Measurements from ENCODE around the gene SLC46A2. TPM values are rescaled to one million over a fixed set of nuclear protein-coding genes. Genes with fewer than 3 reads are reported as not detected.
A peak's percentile ranks its signal among the peaks of the same experiment; 100 is the strongest.

The SLC46A2 gene
- total RNA-seq, 3 donors from 2014 or later (not counting 1 experiment from before 2014, with no cell fraction given) = 0.18 to 0.64 (median 0.23) TPM

DNA sequence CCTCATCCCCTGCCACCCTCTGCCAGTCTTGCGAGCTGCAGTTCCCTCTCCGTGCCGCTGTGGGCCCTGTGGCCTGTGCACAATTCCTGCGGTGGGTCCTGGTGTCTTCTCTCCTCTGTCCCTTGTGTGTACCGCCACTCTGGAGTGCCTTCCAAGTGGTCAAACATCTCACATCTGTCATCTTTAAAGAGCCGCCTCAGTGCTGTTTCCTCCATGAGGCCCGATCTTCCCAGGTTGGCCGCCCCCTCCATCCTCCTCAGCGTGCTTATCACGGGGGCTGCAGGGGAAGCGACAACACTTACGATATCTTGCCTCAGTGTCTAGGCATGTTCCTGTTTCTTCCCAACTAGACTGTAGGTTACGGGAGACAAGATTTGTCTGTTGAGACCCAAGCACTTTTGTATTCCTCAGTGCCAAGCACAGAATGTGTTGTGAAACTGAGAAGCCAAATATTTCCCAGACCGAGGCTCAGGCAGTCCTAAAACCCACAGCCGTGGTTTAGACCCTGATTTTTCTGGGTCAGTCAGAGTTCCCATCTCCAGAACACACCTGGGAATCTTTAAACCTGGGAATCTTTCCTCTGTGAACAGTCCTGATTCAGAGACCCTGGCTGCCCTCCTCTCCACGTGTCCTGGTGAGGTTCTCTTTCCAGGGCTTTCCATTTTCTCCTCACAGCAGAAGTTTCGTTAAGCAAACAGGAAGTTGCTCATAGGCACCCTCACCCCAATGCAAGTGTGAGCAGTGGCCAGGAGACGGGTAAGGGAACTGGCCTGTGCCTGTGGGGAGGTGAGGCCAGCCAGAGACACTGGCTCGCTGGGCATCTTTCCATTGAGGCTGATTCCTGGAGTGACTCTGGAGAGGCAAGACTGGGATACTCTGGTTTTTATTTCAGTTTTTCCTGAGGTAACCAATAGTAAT, 28.8 kb downstream of the SLC46A2 start:
- H3K4me1 Mint-ChIP-seq = peaks cover 26 to 31% of the 10 kb centered on the region in 2 donors
- TF ChIP-seq, protein P1, sequence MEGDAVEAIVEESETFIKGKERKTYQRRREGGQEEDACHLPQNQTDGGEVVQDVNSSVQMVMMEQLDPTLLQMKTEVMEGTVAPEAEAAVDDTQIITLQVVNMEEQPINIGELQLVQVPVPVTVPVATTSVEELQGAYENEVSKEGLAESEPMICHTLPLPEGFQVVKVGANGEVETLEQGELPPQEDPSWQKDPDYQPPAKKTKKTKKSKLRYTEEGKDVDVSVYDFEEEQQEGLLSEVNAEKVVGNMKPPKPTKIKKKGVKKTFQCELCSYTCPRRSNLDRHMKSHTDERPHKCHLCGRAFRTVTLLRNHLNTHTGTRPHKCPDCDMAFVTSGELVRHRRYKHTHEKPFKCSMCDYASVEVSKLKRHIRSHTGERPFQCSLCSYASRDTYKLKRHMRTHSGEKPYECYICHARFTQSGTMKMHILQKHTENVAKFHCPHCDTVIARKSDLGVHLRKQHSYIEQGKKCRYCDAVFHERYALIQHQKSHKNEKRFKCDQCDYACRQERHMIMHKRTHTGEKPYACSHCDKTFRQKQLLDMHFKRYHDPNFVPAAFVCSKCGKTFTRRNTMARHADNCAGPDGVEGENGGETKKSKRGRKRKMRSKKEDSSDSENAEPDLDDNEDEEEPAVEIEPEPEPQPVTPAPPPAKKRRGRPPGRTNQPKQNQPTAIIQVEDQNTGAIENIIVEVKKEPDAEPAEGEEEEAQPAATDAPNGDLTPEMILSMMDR (IDR thresholded peaks at IDR 0.05) = no peak
- ATAC-seq (peak in 2 of 3 donors; percentile 32 to 53), DNase-seq (no peak)
- no peak overlapping the region for H3K4me3 Mint-ChIP-seq
- H3K27me3 ChIP-seq (ENCODE audit: control insufficient read depth, insufficient read depth, low read length) = no peaks in the 10 kb centered on the region
- H3K27ac Mint-ChIP-seq = peak overlapping the region in 1 of 2 donors; percentile 21
- no peaks in the 10 kb centered on the region for H3K27me3 Mint-ChIP-seq (ENCODE audit: low read depth in 2 of 2)
- peak overlapping the region; percentile 8 for H3K27ac ChIP-seq (ENCODE audit: low read length)
- peaks cover 45% of the 10 kb centered on the region for H3K4me1 ChIP-seq (ENCODE audit: control insufficient read depth, insufficient read depth, low read length)
- intact Hi-C loops (cut with micrococcal nuclease) = no loop called here
- peaks cover 5% of the 10 kb centered on the region for H3K36me3 ChIP-seq (ENCODE audit: control insufficient read depth, insufficient read depth, low read length)
- H3K4me3 ChIP-seq (ENCODE audit: low read length) = no peak overlapping the region
- no peaks in the 10 kb centered on the region for H3K36me3 Mint-ChIP-seq
- 72% methylated on average over 19 of the region's 19 CpGs for WGBS (ENCODE audit: insufficient coverage)
- H3K9me3 Mint-ChIP-seq = no peaks in the 10 kb centered on the region
- no peaks in the 10 kb centered on the region for H3K9me3 ChIP-seq (ENCODE audit: control insufficient read depth, insufficient read depth, low read length)

DNA sequence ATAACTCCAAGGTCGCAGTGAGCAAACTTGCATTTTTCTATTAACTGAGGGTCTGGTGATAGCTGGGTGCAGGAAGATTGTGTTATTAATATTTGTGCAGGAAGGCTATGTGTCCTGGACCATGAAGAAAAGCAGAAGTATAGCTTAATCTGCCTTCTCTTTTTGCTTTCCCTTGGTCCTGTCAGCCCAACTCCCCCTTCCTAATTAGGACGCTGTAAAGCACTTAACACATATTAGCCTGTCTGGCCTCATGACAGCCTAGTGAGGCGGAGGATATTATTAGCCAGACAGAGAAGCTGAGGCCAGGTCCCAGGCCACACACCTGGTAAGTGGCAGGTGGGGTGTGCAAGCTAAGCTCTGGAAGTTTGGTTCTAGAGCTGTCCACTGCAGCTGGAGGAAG, 29.5 kb downstream of the SLC46A2 start:
- 67% methylated on average over 3 of the region's 3 CpGs for WGBS (ENCODE audit: insufficient coverage)
- no peak for ATAC-seq
- TF ChIP-seq, protein P1 (IDR thresholded peaks at IDR 0.05) = no peak
- Histone ChIP-seq H3K9me3 (ENCODE audit: control insufficient read depth, insufficient read depth, low read length) (no peaks in the 10 kb centered on the region), H3K36me3 (ENCODE audit: control insufficient read depth, insufficient read depth, low read length) (peaks cover 5% of the 10 kb centered on the region), H3K27me3 (ENCODE audit: control insufficient read depth, insufficient read depth, low read length) (no peaks in the 10 kb centered on the region), H3K4me3 (ENCODE audit: low read length) (no peak overlapping the region), H3K4me1 (ENCODE audit: control insufficient read depth, insufficient read depth, low read length) (peaks cover 45% of the 10 kb centered on the region), H3K27ac (ENCODE audit: low read length) (peak overlapping the region; percentile 8)
- Mint-ChIP-seq H3K27ac (no peak overlapping the region), H3K4me3 (no peak overlapping the region), H3K27me3 (ENCODE audit: low read depth in 2 of 2) (no peaks in the 10 kb centered on the region), H3K36me3 (no peaks in the 10 kb centered on the region), H3K9me3 (no peaks in the 10 kb centered on the region), H3K4me1 (peaks cover 26 to 31% of the 10 kb centered on the region in 2 donors)
- intact Hi-C loops (cut with micrococcal nuclease) = no loop called here
- DNase-seq = no peak

DNA sequence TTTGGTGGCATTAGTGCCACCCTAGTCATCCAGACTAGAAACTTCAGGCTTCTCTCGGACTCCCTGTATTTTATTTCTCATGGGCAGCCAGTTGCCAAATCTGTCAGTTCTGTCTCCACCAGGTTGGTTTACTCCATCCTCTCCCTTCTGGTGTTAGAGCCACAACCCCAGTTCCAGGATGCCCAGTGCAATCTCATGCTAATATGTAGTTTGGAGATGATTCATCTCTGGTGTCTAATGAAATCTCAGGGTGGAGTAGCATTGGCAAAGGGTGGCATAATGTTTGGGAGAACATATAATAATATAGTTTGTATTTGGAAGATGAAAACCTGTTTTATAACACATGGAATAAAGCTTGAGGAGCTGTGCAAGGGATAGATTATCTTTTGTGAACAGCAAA, 30.2 kb downstream of the SLC46A2 start:
- Mint-ChIP-seq H3K27me3 (ENCODE audit: low read depth in 2 of 2) (no peaks in the 10 kb centered on the region), H3K36me3 (no peaks in the 10 kb centered on the region), H3K4me3 (no peak overlapping the region), H3K9me3 (no peaks in the 10 kb centered on the region), H3K4me1 (peaks cover 26 to 31% of the 10 kb centered on the region in 2 donors), H3K27ac (no peak overlapping the region)
- ATAC-seq (no peak), DNase-seq (no peak)
- Histone ChIP-seq H3K27me3 (ENCODE audit: control insufficient read depth, insufficient read depth, low read length) (no peaks in the 10 kb centered on the region), H3K27ac (ENCODE audit: low read length) (no peak overlapping the region), H3K4me1 (ENCODE audit: control insufficient read depth, insufficient read depth, low read length) (peaks cover 45% of the 10 kb centered on the region), H3K36me3 (ENCODE audit: control insufficient read depth, insufficient read depth, low read length) (peaks cover 5% of the 10 kb centered on the region), H3K9me3 (ENCODE audit: control insufficient read depth, insufficient read depth, low read length) (no peaks in the 10 kb centered on the region), H3K4me3 (ENCODE audit: low read length) (no peak overlapping the region)
- TF ChIP-seq, protein P1 (IDR thresholded peaks at IDR 0.05) = no peak
- intact Hi-C loops (cut with micrococcal nuclease) = no loop called here
- 94% methylated on average over 1 of the region's 1 CpG for WGBS (ENCODE audit: insufficient coverage)

Measured in natural killer cell (primary cell).